A549 (cell line): Measurements from ENCODE around the gene ZNF622.

Experiments used
- CBX2 ChIP-seq: fragments of 200-600 bp; sonication (generic); IDR thresholded peaks from 2 replicates; pipeline ENCODE4 v1.6.1; 2016; ENCODE audit warnings: low read depth, mild to moderate bottlenecking, borderline replicate concordance
- CTCF ChIP-seq: fragments of >200 bp; sonication (Bioruptor Twin); formaldehyde crosslinking; IDR thresholded peaks from 3 replicates; pipeline ENCODE4 v1.5.1; 2016
- JUN ChIP-seq, 2 experiments: fragments of >200 bp; sonication (Bioruptor Twin); formaldehyde crosslinking; IDR thresholded peaks; 2 replicates in 1 of 2; 3 replicates in 1 of 2; pipeline ENCODE4 v1.6.1; 2016 to 2017
- NFE2L2 ChIP-seq: fragments of 150-350 bp; conservative IDR thresholded peaks from 2 replicates; pipeline ENCODE4 v1.6.1; 2014; ENCODE audit warnings: low read length
- POLR2A ChIP-seq: IDR thresholded peaks from 2 replicates; pipeline ENCODE4 v1.6.1; 2012; ENCODE audit warnings: mild to moderate bottlenecking, low read length
- RAD21 ChIP-seq, 2 experiments: fragments of >200 bp in 1 of 2; sonication (Bioruptor Twin) in 1 of 2; formaldehyde crosslinking in 1 of 2; IDR thresholded peaks in 1 of 2; conservative IDR thresholded peaks in 1 of 2; 2 replicates in 1 of 2; 3 replicates in 1 of 2; pipeline ENCODE4 v1.6.1; 2012 to 2018; ENCODE audit warnings: inconsistent platforms in 1 of 2
- USF2 ChIP-seq: fragments of 450-650 bp; IDR thresholded peaks from 2 replicates; pipeline ENCODE4 v1.6.1; 2014; ENCODE audit warnings: antibody characterized with exemption

GRCh38 chr5:16464231-16464630 lies 1.4 kb downstream of the ZNF622 start:
- no peak for TF ChIP-seq CTCF
- no peak for TF ChIP-seq POLR2A
- no peak for TF ChIP-seq NFE2L2
- TF ChIP-seq RAD21 (conservative IDR thresholded peaks at IDR 0.05 in 1 of 2, IDR thresholded peaks at IDR 0.05 in 1 of 2) = no peak
- TF ChIP-seq CBX2 = no peak
- TF ChIP-seq USF2 = no peak
- no peak for TF ChIP-seq JUN (IDR thresholded peaks at IDR 0.05)
